ENCODE measurements around the gene SLC8A3. TPM values are rescaled to one million over a fixed set of nuclear protein-coding genes. Genes with fewer than 3 reads are reported as not detected.

SLC8A3 gene
- total RNA-seq, 1 donor from 2014 or later: 0.25 TPM

GRCh38 chr14:70073924-70074566, 114.7 kb downstream of the SLC8A3 start:
- intact Hi-C loops (cut with micrococcal nuclease): loop anchor here (1.0 kb wide), 1 partner anchor 256 kb away; no protein-coding TSS in a partner anchor

DNA sequence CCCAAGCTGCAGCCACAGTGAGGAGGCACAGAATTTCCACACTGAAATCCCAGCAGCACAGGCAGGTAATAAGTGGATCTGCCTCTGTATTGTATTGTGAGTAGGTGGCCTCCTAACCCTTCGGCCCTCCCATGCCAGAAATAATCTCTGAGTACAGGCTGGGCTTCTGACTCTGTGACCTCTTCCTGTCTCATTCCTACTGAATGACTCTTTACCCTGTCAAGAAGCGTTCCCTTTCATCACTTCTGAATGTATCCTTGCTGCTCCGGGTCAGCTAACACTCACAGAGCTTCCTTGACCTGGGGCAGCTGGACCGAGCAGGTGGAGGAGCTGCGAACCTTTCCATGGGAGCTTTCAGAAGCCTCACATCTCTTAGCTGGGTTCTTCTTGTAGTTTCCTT, 119.6 kb downstream of the SLC8A3 start:
- intact Hi-C loops (cut with micrococcal nuclease): no loop called here

DNA sequence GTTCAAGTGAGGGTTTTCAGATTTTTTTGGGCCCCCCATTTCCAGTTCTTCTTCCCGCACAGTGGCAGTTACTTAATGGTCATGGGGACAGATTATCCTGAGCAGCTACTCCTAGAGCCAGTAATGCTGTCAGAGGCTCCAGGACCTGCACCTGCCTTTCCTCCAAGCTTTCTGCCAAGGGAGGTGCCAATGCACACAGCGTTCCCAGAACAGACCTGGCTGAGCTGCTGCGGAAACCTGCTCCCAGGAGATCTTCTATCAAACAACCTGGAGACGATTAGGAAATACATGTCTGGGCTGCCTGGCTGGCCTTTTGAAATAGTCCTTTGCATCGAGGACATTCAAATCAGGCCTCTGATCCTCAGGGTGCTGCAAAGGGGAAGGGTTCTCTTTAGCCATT, 120.9 kb downstream of the SLC8A3 start:
- intact Hi-C loops (cut with micrococcal nuclease): no loop called here

DNA sequence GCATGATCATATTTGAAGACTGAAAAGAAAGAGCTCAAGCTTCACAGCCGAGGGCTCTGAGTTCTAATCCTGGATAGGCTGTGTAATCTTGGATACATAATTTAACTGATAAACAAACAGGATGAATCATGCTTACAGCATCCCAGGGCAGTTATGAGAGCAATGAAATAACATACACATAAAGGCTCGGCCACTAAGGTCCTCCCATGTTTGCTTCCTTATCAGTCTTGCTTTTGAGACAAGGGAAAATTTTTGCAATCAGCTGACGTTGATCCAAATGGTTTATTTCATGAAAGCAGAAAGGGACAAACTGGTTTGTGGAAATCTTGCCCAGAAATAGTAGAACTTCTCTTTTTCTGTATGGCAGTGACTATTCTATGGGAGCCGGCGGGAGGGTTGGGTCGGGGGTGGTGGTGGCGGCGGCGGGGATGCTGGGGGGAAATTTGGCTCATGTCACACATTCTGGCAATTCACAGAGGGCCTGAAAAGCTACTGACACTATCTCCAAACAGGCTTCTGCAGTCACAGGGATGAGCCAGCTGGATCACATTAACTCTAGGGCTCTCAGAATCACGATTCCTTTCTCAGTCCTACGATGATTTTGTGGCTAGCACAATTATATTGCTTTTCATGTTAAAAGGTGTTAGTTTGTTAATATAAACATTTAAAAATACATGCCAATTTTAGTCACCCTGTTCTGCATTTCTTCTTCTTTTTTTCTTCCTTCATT, 124.5 kb downstream of the SLC8A3 start:
- intact Hi-C loops (cut with micrococcal nuclease): no loop called here

- intact Hi-C loops (cut with micrococcal nuclease): no loop called here
Measured at GRCh38 chr14:70061108-70061507, 127.6 kb downstream of the SLC8A3 start.

DNA sequence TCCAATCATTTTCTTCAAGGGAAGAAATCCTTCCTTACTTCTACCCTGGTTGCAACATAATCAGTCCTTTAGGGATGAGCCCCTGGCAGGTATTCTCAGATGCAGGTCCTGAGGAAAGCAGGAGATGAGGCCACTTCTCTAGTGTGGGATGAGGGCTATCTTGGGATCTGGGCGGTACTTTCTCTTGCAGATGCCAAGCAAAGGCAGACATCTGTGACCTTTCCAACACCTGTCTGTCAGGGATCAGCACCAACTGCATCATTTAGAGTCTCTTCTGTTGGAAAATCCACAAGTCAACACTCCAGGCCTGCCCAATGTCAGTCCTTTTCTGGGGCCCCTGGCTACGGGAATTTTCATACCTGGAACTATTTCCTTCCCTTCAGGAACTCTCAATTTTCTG, 129.2 kb downstream of the SLC8A3 start:
- intact Hi-C loops (cut with micrococcal nuclease): no loop called here

GRCh38 chr14:70057519-70058136, 131.1 kb downstream of the SLC8A3 start:
- intact Hi-C loops (cut with micrococcal nuclease): no loop called here

GRCh38 chr14:70052990-70053389, 135.8 kb downstream of the SLC8A3 start:
- intact Hi-C loops (cut with micrococcal nuclease): no loop called here

GRCh38 chr14:70050136-70050535, 138.6 kb downstream of the SLC8A3 start:
- intact Hi-C loops (cut with micrococcal nuclease): no loop called here

DNA sequence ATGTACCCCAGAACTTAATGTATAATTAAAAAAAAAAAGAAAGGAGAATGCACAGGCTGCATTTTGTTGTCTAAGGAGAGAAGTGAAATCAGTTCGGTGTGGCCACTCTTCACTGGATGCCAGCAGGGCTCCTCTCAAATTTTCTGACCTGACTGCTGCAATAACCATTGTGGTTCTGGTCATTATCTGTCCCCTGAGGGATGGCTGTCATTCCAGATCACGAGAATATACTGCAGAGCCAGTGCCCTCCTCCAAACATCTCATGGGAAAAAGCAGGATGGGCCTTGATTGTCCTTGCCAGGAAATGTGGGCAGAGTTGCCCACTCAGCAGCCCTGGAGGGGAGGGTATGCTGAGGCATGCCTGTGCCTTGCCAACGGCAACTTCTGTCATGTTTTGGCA, 139.1 kb downstream of the SLC8A3 start:
- intact Hi-C loops (cut with micrococcal nuclease): no loop called here

- intact Hi-C loops (cut with micrococcal nuclease): no loop called here
Measured at GRCh38 chr14:70048313-70048654, 140.5 kb downstream of the SLC8A3 start.

DNA sequence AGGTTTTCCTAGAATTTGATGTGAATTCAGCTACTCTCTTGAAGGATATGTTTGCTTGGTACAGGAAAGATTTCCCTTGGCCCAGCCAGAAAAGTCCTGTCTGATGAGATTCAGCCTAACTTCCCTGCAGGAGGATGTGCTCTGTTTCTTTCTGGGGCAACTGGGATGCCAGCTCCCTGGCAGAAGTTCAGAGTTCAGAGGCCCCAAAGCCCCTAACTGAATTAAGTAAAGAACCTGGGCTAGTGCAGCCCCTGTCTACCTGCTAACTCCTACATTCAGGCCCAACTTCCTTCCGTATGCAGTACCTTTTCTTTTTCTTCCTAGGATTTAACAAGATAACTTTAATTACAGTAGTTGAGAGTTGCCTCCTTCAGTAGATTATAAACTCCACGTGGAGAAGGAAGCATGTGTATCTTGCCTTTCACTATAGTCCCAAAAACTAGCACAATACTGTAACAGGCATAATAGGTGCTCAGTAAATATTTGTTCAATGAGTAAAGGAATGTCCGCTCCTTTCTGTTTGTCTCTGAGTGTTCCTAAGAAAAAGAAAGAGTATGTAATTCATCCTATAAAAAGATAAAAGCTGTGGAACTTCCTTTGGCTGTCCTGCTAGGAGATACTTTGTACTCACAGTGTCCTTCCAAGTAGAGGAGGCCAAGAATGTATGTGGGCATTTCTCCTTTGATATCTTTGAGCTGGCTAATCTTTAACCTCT, 141.0 kb downstream of the SLC8A3 start:
- intact Hi-C loops (cut with micrococcal nuclease): no loop called here

- intact Hi-C loops (cut with micrococcal nuclease): no loop called here
Measured at GRCh38 chr14:70045844-70046535, 142.8 kb downstream of the SLC8A3 start.

DNA sequence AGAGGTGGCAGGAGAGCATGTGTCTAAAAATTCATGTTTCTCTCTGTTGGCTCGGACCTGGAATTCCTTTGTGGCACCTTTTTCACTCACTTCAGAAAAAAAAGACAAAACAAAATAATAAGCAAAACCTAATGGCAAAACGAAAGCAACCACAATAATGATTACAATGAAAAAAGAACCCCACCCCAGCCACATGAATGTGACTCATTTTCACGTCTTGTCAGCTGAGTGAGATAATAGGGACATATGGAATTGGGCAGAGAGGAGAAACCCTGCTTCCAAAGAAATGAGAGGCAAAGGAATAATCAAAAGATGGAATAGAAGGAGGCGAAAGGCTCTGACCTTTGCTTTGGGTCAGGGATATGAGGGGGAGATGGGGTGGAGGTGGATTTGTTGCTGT, 143.4 kb downstream of the SLC8A3 start:
- intact Hi-C loops (cut with micrococcal nuclease): no loop called here

- intact Hi-C loops (cut with micrococcal nuclease): no loop called here
Measured at GRCh38 chr14:70043001-70043400, 145.8 kb downstream of the SLC8A3 start.

DNA sequence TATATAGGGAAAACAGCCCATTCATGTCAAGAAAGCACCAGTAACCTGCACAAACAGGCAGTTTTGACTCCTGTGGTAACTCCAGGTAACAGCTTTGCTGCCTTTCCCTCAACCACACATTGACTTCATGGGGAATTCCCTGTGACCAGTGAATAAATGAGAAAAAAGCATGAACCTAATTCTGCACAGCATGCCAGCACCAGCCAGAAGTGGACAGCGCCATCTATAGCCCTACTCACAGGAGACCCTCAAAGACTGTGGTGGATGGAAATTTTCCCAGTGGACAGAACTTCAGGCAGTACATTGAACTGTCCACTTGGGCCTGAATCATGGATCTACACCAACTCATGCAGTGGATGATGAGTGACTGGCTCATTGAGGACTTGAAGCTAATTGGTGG, 152.1 kb downstream of the SLC8A3 start:
- intact Hi-C loops (cut with micrococcal nuclease): no loop called here

- intact Hi-C loops (cut with micrococcal nuclease): no loop called here
Measured at GRCh38 chr14:70034257-70034656, 154.5 kb downstream of the SLC8A3 start.

DNA sequence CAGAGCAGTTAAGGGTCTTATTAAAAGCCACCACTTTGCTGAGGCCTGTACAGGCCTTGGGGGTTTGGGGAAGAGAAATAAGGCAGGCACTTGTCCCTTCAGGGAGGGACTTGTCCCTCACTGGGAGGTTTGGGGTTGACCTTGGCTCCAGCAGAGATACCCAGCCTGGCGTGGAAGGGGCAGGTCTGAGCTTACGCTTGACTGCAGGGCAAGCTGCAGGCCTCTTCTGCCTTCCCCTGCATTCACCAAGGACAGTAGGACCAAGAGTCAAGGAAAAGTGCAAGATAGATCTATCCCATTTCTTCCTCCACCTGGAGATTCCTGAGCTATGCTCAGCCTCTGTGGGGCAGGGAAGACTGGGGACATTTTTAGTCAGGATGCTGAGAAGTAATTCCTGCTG, 155.2 kb downstream of the SLC8A3 start:
- intact Hi-C loops (cut with micrococcal nuclease): no loop called here

DNA sequence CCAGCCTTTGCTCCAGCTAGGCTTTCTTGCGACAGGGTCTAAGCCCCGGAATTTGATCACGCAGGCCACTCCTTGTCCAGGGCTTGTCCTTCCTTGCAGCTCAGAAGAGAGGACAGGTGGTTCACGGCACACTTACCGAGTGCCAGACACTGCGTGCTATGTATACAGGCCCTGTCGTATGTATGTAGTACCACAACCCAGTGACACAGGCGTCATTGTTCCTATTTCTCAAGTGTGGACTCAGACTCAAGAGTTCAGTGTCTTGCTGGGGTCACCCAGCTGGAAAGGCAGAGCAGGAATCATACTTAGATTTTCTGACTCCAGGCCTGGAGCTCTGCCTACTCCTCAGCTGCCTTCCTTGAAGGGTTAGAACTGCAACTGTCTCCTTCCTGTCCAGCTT, 155.6 kb downstream of the SLC8A3 start:
- intact Hi-C loops (cut with micrococcal nuclease): no loop called here

GRCh38 chr14:70032447-70032846, 156.3 kb downstream of the SLC8A3 start:
- intact Hi-C loops (cut with micrococcal nuclease): no loop called here

DNA sequence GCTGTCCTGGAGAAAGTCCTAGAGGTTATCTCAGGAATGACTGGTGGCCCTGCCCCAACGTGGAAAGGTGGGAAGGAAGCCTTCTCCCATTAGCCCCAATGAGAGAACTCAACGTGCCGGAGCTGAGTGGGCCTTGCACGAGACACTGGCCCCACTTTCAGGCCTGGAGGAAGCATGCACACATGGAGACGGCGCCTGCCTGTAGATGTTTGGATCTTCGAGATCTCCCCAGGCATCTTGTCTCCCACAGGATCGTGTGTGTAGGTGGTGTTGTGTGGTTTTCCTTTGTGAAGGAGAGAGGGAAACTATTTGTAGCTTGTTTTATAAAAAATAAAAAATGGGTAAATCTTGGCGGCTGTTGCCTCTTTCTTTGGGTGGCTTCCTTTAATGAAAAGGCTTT, 156.7 kb downstream of the SLC8A3 start:
- intact Hi-C loops (cut with micrococcal nuclease): no loop called here

Measured in T-helper 1 cell treated with Interleukin-12 subunit alpha and Interleukin-12 subunit beta and Interleukin-4 antibody, amounts not matched to agents 30 ng/mL and 1 ng/mL, for 36 hours (primary cell).